HUES48 (cell line): ENCODE measurements around the gene GNB1.

Experiments
- H3K27ac ChIP-seq: one replicate; pipeline ENCODE4 v1.7.0; 2013; ENCODE audit warnings: low read depth, low read length, inconsistent platforms
- H3K27me3 ChIP-seq: 2 replicates; pipeline ENCODE4 v1.6.1; 2013; ENCODE audit warnings: mild to moderate bottlenecking, low read length; ENCODE audit not compliant: control insufficient read depth, insufficient read depth
- H3K36me3 ChIP-seq: 2 replicates; pipeline ENCODE4 v1.6.1; 2013; ENCODE audit warnings: low read length; ENCODE audit not compliant: control insufficient read depth, insufficient read depth
- H3K4me1 ChIP-seq: 2 replicates; pipeline ENCODE4 v1.6.1; 2013; ENCODE audit warnings: mild to moderate bottlenecking, low read length; ENCODE audit not compliant: control insufficient read depth, insufficient read depth
- H3K4me3 ChIP-seq: 2 replicates; pipeline ENCODE4 v1.5.1; 2013; ENCODE audit warnings: mild to moderate bottlenecking, low read depth, low read length
- H3K9ac ChIP-seq: 2 replicates; pipeline ENCODE4 v1.6.1; 2013; ENCODE audit warnings: mild to moderate bottlenecking, low read depth, low read length, moderate library complexity
- H3K9me3 ChIP-seq: 2 replicates; pipeline ENCODE4 v1.6.1; 2013; ENCODE audit warnings: low read length; ENCODE audit not compliant: control insufficient read depth, insufficient read depth

Gene GNB1

DNA sequence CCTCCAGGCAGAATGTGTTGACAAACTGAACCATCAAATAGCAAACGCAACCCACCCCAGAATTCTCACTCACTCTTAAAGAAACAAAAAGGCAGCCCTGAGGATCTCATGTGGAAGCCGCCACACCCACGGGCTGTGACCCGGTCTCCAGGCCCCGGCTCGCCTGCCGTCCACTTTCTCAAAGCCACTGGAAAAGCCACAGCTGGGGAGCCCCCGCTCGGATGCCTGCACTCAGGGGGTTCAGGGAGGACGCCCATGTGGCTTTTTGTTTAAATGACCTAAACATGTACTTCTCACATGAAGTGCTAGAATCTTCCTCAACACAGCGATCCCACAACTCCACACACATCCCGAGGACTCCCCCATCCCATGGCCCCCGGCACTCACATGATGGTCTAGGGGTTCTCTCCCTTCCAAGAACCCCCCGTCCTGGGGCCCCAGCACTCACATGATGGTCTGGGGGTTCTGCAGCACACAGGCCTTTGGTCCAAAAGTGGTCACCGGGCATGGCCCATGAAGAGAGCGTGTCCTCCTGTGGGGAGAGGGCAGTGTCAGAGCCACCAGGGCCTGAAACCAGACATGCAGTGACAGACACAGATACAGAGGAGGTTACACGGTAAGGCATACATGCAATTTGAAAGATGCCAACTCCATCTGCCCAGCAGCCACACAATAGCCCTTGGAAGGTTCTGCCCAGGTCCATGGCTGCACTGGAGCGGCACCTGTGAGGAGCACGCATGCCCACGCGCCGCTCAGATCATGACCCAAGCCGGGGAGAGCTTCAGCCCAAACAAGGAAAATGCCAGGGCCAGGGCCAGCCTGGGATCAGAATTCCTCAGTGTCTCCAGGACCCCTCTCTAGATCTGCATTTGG, 129.1 kb downstream of the GNB1 start:
- H3K4me1 ChIP-seq = no peaks in the 10 kb centered on the region
- H3K27me3 ChIP-seq = no peaks in the 10 kb centered on the region
- peaks cover 82% of the 10 kb centered on the region for H3K36me3 ChIP-seq
- no peaks in the 10 kb centered on the region for H3K9me3 ChIP-seq
- H3K9ac ChIP-seq = no peak overlapping the region
- no peak overlapping the region for H3K27ac ChIP-seq
- no peak overlapping the region for H3K4me3 ChIP-seq

DNA sequence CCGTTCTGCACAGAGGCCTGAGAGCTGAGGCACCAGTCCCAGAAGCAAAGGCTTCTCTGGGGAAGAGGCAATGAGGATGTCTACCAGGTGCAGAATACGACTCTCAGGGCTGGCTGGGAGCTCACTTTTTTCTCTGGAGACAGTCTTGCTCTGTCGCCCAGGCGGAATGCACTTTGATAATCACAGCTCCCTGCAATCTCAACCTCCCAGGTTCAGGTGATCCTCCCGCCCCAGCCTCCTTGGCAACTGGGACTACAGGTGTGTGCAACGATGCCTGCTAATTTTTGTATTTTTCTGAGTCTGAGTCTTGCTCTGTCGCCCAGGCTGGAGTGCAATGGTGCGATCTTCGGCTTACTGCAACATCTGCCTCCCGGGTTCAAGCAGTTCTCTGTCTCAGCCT, 130.2 kb downstream of the GNB1 start:
- no peak overlapping the region for H3K9ac ChIP-seq
- peaks cover 92% of the 10 kb centered on the region for H3K36me3 ChIP-seq
- H3K4me1 ChIP-seq = no peaks in the 10 kb centered on the region
- no peaks in the 10 kb centered on the region for H3K27me3 ChIP-seq
- H3K9me3 ChIP-seq = no peaks in the 10 kb centered on the region
- H3K4me3 ChIP-seq = no peak overlapping the region
- H3K27ac ChIP-seq = no peak overlapping the region

DNA sequence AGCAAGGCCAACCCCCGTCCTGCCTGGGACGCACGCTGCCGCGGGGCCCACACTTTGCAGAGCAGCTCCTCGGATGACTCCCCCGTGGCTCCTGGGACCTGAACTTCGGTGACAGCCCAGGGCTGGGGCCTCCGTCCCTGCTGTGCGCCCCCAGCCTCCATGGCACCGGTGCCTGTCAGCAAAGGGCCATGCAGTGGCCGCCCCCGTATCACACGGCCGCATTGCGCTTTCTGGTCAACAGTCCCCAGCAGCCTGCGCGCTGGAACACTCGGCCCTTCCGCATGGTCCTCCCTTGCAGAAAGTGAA, 130.6 kb downstream of the GNB1 start:
- Histone ChIP-seq H3K9ac (no peak overlapping the region), H3K4me1 (no peaks in the 10 kb centered on the region), H3K27me3 (no peaks in the 10 kb centered on the region), H3K36me3 (peaks cover 92% of the 10 kb centered on the region), H3K9me3 (no peaks in the 10 kb centered on the region), H3K4me3 (no peak overlapping the region), H3K27ac (no peak overlapping the region)

GRCh38 chr1:1759456-1760344, 131.2 kb downstream of the GNB1 start:
- H3K4me3 ChIP-seq = no peak overlapping the region
- H3K9me3 ChIP-seq = no peaks in the 10 kb centered on the region
- H3K36me3 ChIP-seq = peaks cover 91% of the 10 kb centered on the region
- no peaks in the 10 kb centered on the region for H3K27me3 ChIP-seq
- H3K27ac ChIP-seq = no peak overlapping the region
- H3K9ac ChIP-seq = no peak overlapping the region
- no peaks in the 10 kb centered on the region for H3K4me1 ChIP-seq

- Histone ChIP-seq H3K9me3 (no peaks in the 10 kb centered on the region), H3K27ac (no peak overlapping the region), H3K36me3 (peaks cover 93% of the 10 kb centered on the region), H3K9ac (no peak overlapping the region), H3K4me3 (no peak overlapping the region), H3K4me1 (no peaks in the 10 kb centered on the region), H3K27me3 (no peaks in the 10 kb centered on the region)
These were observed 132.0 kb downstream of the GNB1 start for GRCh38 chr1:1758692-1759455.

- no peak overlapping the region for H3K27ac ChIP-seq
- H3K9ac ChIP-seq = no peak overlapping the region
- no peaks in the 10 kb centered on the region for H3K27me3 ChIP-seq
- no peak overlapping the region for H3K4me3 ChIP-seq
- no peaks in the 10 kb centered on the region for H3K4me1 ChIP-seq
- H3K9me3 ChIP-seq = no peaks in the 10 kb centered on the region
- H3K36me3 ChIP-seq = peaks cover 96% of the 10 kb centered on the region
These were observed 132.7 kb downstream of the GNB1 start for GRCh38 chr1:1758059-1758621.

DNA sequence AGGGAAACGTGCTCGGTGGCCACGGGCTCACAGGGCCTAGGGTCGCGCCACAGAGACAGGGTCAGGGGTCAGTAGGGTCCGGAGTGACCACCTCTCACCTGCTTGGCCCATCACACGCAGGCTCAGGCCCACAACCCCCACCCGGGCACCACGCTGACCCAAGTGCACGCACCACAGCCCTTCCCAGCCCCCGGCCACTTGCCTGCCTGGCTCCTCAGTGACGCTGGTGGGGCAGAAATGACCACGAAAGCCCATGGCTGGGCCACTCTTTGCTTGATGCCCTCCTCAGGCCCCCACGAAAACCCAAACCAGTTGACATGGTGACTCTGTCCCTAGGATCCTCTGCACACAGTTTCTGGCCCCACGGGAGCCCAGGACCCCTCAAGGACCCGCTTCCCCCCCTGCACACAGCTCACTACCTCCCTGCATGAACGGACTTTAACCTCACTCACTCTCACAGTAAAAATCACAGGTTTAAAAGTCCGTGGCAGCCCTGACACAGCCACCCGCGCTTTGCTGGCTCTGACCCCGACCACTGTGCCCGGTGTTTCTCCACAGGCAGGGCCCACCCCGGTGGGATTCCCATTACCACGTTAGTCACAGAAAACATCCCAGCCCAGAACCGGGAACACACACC, 133.3 kb downstream of the GNB1 start:
- H3K36me3 ChIP-seq = peaks cover 97% of the 10 kb centered on the region
- no peak overlapping the region for H3K4me3 ChIP-seq
- no peaks in the 10 kb centered on the region for H3K4me1 ChIP-seq
- no peak overlapping the region for H3K9ac ChIP-seq
- no peaks in the 10 kb centered on the region for H3K9me3 ChIP-seq
- no peaks in the 10 kb centered on the region for H3K27me3 ChIP-seq
- no peak overlapping the region for H3K27ac ChIP-seq

- Histone ChIP-seq H3K27me3 (no peaks in the 10 kb centered on the region), H3K4me3 (no peak overlapping the region), H3K9ac (no peak overlapping the region), H3K9me3 (no peaks in the 10 kb centered on the region), H3K36me3 (peaks cover 96% of the 10 kb centered on the region), H3K4me1 (no peaks in the 10 kb centered on the region), H3K27ac (no peak overlapping the region)
These were observed 134.0 kb downstream of the GNB1 start for GRCh38 chr1:1756661-1757421.

- Histone ChIP-seq H3K36me3 (peaks cover 86% of the 10 kb centered on the region), H3K4me3 (no peak overlapping the region), H3K27ac (no peak overlapping the region), H3K9ac (no peak overlapping the region), H3K4me1 (no peaks in the 10 kb centered on the region), H3K9me3 (no peaks in the 10 kb centered on the region), H3K27me3 (no peaks in the 10 kb centered on the region)
These were observed 135.0 kb downstream of the GNB1 start for GRCh38 chr1:1755852-1756251.

DNA sequence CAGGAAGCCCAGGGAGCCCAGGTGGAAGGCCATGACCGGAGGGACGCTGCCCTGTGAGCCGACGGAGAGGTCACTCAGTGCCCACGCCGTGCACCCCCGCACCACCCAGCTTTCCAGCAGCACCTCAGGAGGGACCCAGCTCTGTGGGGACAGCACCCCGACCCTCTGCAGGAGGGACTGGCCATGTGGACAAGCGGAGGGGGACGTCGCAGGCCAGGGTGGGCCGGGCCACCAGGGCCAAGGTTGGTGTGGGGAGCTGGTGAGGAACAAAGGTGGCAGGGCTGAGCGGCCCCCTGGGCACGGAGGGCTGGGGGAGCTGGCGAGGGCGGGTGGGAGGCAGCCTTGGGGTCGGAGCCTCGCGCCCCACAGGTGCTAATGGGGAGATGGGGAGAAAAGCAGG, 135.5 kb downstream of the GNB1 start:
- Histone ChIP-seq H3K36me3 (peaks cover 81% of the 10 kb centered on the region), H3K27ac (no peak overlapping the region), H3K27me3 (no peaks in the 10 kb centered on the region), H3K9ac (no peak overlapping the region), H3K9me3 (no peaks in the 10 kb centered on the region), H3K4me1 (no peaks in the 10 kb centered on the region), H3K4me3 (no peak overlapping the region)
